Epithelial cell of proximal tubule (primary cell): ENCODE results near the gene ACOXL. TPM values are rescaled to one million over a fixed set of nuclear protein-coding genes. Genes with fewer than 3 reads are reported as not detected.

ENCODE experiments used
- DNase-seq: peaks from one replicate; pipeline ENCODE4 v3.0.0-alpha.2; 2011; ENCODE audit warnings: low read depth
- H3K4me3 ChIP-seq: 2 replicates; pipeline ENCODE4 v1.5.1; 2011; ENCODE audit warnings: low read depth, mild to moderate bottlenecking, low read length
- CTCF ChIP-seq: conservative IDR thresholded peaks from 2 replicates; pipeline ENCODE4 v1.5.1; 2012; ENCODE audit warnings: low read depth, mild to moderate bottlenecking, low read length
- total RNA-seq: library from RNA; depleted of rRNA; stranded (reverse); fragments of >200 nt; gene quantifications from 2 replicates; pipeline ENCODE4 v1.2.3, GENCODE V29; 2015

Gene ACOXL
- total RNA-seq, 1 donor from 2014 or later = 0.06 TPM

GRCh38 chr2:110878150-110878549 is 145.8 kb downstream of the ACOXL start:
- no peak for DNase-seq
- H3K4me3 ChIP-seq = no peak overlapping the region
- no peak for TF ChIP-seq CTCF

GRCh38 chr2:110881908-110882307 is 149.5 kb downstream of the ACOXL start:
- TF ChIP-seq CTCF = no peak
- no peak overlapping the region for H3K4me3 ChIP-seq
- no peak for DNase-seq

GRCh38 chr2:110883406-110883805 is 151.0 kb downstream of the ACOXL start:
- TF ChIP-seq CTCF = no peak
- no peak for DNase-seq
- no peak overlapping the region for H3K4me3 ChIP-seq

GRCh38 chr2:110885256-110885655 is 152.9 kb downstream of the ACOXL start:
- no peak overlapping the region for H3K4me3 ChIP-seq
- DNase-seq = no peak
- TF ChIP-seq CTCF = no peak

- DNase-seq = no peak
- no peak for TF ChIP-seq CTCF
- H3K4me3 ChIP-seq = no peak overlapping the region
Measured at GRCh38 chr2:110886826-110887573, 154.6 kb downstream of the ACOXL start.

GRCh38 chr2:110888411-110888810 is 156.0 kb downstream of the ACOXL start:
- H3K4me3 ChIP-seq = no peak overlapping the region
- no peak for TF ChIP-seq CTCF
- no peak for DNase-seq

GRCh38 chr2:110891626-110892025 is 159.3 kb downstream of the ACOXL start:
- no peak for DNase-seq
- TF ChIP-seq CTCF = no peak
- no peak overlapping the region for H3K4me3 ChIP-seq
